Fibroblast of mammary gland (primary cell): ENCODE measurements around the gene SND1.
A peak's percentile ranks its signal among the peaks of the same experiment; 100 is the strongest.

ENCODE experiments used
- DNase-seq: peaks from one replicate; pipeline ENCODE4 v3.0.0-alpha.2; 2010; ENCODE audit warnings: low read depth
- H3K4me3 ChIP-seq: 2 replicates; pipeline ENCODE4 v1.5.1; 2011; ENCODE audit warnings: low read depth, mild to moderate bottlenecking, low read length, moderate library complexity; ENCODE audit not compliant: control insufficient read depth
- TF ChIP-seq, protein P1 (sequence below): conservative IDR thresholded peaks from 2 replicates; pipeline ENCODE4 v1.5.1; 2011; ENCODE audit warnings: low read depth, low read length, inconsistent platforms; ENCODE audit not compliant: control insufficient read depth, insufficient read depth

The SND1 gene

DNA sequence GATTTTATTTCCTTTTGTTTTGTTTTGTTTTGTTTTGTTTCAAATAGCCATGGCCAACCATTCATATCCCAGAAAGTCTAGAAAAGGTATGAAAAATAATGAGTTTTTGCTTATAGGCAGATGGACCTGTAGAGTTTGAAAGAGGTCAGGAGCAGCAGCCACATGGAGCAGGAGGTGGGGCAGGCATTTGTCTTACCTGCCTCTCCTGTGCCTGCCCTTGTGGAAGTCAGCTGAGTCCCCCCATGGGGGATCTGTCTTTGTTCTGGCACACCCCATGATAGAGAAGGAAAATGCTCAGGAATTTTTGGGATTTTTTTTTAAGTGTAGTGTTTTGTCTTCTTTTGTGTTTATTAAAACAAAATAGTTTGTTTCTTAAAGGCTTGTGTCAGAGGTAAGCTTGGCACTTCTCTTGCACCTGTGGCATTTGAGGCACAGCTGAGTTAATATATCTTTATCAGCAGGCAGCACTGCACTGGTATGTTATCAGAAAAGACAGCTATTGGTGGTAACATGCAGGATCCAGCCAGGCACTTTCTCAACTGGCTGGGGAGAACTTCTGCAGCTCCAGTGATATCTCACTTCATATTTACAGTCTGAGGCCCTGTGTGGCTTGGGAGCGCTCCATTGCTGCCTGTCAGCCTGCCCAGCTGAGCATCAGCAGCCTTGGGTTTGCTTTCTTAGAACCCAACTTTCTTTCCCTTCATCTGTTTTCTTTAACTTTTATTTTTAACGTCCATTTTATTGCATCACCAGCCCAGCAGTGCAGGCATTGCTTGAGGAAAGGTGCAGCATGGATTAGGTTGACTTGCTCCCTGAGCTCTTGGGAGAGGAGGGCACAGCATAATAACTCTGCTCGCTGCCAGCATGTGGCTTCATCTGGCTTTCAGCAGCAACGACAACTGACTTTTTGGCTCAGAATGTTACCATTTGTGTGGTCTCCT lies 334.9 kb downstream of the SND1 start:
- TF ChIP-seq, protein P1, sequence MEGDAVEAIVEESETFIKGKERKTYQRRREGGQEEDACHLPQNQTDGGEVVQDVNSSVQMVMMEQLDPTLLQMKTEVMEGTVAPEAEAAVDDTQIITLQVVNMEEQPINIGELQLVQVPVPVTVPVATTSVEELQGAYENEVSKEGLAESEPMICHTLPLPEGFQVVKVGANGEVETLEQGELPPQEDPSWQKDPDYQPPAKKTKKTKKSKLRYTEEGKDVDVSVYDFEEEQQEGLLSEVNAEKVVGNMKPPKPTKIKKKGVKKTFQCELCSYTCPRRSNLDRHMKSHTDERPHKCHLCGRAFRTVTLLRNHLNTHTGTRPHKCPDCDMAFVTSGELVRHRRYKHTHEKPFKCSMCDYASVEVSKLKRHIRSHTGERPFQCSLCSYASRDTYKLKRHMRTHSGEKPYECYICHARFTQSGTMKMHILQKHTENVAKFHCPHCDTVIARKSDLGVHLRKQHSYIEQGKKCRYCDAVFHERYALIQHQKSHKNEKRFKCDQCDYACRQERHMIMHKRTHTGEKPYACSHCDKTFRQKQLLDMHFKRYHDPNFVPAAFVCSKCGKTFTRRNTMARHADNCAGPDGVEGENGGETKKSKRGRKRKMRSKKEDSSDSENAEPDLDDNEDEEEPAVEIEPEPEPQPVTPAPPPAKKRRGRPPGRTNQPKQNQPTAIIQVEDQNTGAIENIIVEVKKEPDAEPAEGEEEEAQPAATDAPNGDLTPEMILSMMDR = no peak
- DNase-seq = no peak
- no peak overlapping the region for H3K4me3 ChIP-seq

- DNase-seq = no peak
- H3K4me3 ChIP-seq = no peak overlapping the region
- TF ChIP-seq, protein P1 = no peak
These were observed 336.8 kb downstream of the SND1 start for GRCh38 chr7:127988751-127989150.

DNA sequence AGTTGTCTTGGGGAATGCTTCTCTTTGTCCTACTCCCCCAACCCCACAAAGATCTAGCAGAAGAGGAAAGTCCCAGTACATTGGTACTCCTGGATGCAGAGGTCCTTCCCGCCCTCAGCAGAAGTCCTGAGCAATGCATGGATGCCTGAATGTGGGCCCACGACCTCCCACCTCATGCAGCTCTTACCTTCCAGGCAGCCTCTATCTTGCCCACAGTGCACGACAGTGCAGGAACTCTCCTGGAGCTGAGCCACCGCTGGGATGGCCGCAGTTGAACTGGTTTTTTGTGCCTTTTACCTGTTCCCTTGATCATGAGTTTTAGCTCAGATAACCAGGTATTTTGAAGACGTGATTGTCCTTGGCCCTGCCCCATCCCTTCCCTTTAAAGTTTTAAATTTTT lies 341.3 kb downstream of the SND1 start:
- TF ChIP-seq, protein P1 = no peak
- DNase-seq = no peak
- no peak overlapping the region for H3K4me3 ChIP-seq

GRCh38 chr7:127993987-127994386 lies 342.0 kb downstream of the SND1 start:
- TF ChIP-seq, protein P1 = no peak
- H3K4me3 ChIP-seq = no peak overlapping the region
- DNase-seq = no peak

DNA sequence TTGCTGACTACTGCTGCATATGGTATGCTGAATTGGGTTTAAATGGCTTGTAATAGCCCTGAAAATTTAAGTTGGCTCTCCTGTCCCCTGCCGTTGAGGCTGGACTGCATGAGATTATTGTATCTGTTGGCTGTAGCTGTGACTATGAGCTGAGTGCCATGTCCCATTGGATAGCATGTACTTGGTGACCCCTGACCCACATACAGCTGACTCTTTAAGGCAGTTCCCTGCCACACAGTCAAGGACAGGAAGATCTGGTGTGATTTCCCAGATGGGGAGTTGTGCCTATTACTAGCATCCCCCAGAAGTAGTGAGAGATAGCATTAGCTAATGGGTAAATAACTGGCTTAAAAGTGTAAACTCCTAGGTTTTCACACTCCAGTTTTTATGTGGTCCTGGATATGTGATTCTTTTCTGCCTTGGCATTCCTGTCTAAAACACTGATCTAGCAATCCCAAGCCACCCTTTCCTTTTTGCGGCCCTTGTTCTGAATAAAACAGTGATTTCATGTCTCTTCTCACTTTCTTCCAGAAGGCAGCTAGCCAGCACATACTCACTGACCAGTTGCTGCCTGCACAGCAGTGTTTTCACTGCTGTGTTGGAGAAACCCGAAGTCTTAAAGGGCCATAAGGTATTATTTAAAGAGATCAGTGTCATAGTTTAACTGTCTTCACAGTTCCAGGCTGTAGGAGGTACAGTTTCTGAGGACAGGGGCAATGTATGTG lies 343.3 kb downstream of the SND1 start:
- TF ChIP-seq, protein P1 = no peak
- DNase-seq = peak; percentile 51
- no peak overlapping the region for H3K4me3 ChIP-seq

- H3K4me3 ChIP-seq = no peak overlapping the region
- TF ChIP-seq, protein P1 = no peak
- DNase-seq = no peak
These were observed 343.9 kb downstream of the SND1 start for GRCh38 chr7:127995881-127996215.
